SK-N-SH treated with all-trans-retinoic acid at 6 μM for 48 hours (cell line): Measurements from ENCODE around the gene GTF2IRD1.

Source experiments
- RARB ChIP-seq: fragments of 250-450 bp; sonication (Bioruptor Pico); IDR thresholded peaks from 2 replicates; pipeline ENCODE4 v1.8.0; 2021; ENCODE audit warnings: mild to moderate bottlenecking, moderate library complexity
- ZNF565 ChIP-seq: fragments of 450-650 bp; formaldehyde crosslinking; conservative IDR thresholded peaks from 2 replicates; pipeline ENCODE4 v1.5.0; 2020; ENCODE audit warnings: low read depth, mild to moderate bottlenecking, moderate library complexity

- TF ChIP-seq ZNF565 (CRISPR knock-in tag) = no peak
- no peak for TF ChIP-seq RARB (CRISPR knock-in tag)
Measured at GRCh38 chr7:74412056-74412455, 41.6 kb upstream of the GTF2IRD1 start.
